ENCODE data around the gene PKIB. TPM values are rescaled to one million over a fixed set of nuclear protein-coding genes. Genes with fewer than 3 reads are reported as not detected.

PKIB gene
- total RNA-seq = 10 to 100 TPM in 1 of 4 donors, 1 to 10 TPM in 2, under 1 TPM in 1; 0.57 to 13.4 (median 2.4) TPM

- no peak for TF ChIP-seq CTCF (IDR thresholded peaks at IDR 0.05; ENCODE audit: low read depth)
These were observed at the start of gene PKIB for GRCh38 chr6:122609881-122610689. TSS of gene PKIB (plus strand) at chr6:122610405. CDS start at chr6:122717795, 107,390 bp downstream.

GRCh38 chr6:122563364-122564052 is 46.7 kb upstream of the PKIB start:
- no peak for TF ChIP-seq CTCF (IDR thresholded peaks at IDR 0.05; ENCODE audit: low read depth)

GRCh38 chr6:122564230-122564629 is 46.0 kb upstream of the PKIB start:
- TF ChIP-seq CTCF (IDR thresholded peaks at IDR 0.05; ENCODE audit: low read depth) = no peak

- TF ChIP-seq CTCF (IDR thresholded peaks at IDR 0.05; ENCODE audit: low read depth) = no peak
These were observed 44.5 kb upstream of the PKIB start for GRCh38 chr6:122565708-122566107.

- TF ChIP-seq CTCF (IDR thresholded peaks at IDR 0.05; ENCODE audit: low read depth) = no peak
These were observed 43.2 kb upstream of the PKIB start for GRCh38 chr6:122567034-122567433.

- no peak for TF ChIP-seq CTCF (IDR thresholded peaks at IDR 0.05; ENCODE audit: low read depth)
These were observed 41.9 kb upstream of the PKIB start for GRCh38 chr6:122568350-122568749.

GRCh38 chr6:122568797-122569221 is 41.4 kb upstream of the PKIB start:
- no peak for TF ChIP-seq CTCF (IDR thresholded peaks at IDR 0.05; ENCODE audit: low read depth)

Data from subcutaneous adipose tissue (tissue), 4 donors.